Measurements from ENCODE around the gene SLC7A5. TPM values are rescaled to one million over a fixed set of nuclear protein-coding genes. Genes with fewer than 3 reads are reported as not detected.

The SLC7A5 gene
- total RNA-seq, 1 donor from 2014 or later, result 249 TPM

DNA sequence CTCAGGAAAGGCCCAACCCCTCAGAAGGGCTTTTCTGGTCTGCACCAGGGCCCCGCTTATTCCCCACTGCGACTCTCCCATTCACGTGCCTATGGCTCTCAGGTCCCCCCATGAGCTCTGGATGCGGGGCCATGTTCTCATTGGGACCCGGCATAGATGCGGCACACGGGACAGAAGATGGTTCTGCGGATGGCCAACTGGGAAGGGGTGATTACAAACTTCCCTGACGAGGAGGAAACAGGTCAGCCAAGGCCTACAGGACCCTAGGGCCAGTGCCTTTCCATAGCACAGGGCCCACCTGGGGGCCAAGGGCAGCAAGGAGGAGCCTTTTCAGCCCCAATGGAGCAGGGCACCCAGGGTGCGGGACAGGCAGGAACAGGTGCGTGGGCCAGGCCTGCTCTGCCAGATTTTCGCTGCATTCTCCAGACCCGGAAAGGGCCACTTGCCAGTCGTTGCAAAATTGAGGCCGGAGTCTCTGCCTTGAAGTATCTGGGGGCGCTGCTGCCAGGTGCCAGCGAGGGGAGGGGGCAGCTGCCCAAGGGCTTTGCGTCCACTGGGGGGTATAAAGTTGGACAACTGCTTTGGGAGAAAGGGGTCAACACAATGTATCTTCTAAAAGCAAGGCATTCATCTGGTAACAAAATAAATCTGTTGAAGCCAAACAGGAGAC lies 20.5 kb downstream of the SLC7A5 start:
- Mint-ChIP-seq H3K36me3 (ENCODE audit: low read depth) (peaks cover 25% of the 10 kb centered on the region), H3K27ac (ENCODE audit: unreplicated experiment) (no peak overlapping the region), H3K27me3 (ENCODE audit: low read depth) (no peaks in the 10 kb centered on the region), H3K9me3 (ENCODE audit: low read depth) (no peaks in the 10 kb centered on the region), H3K4me3 (ENCODE audit: unreplicated experiment) (no peak overlapping the region), H3K4me1 (ENCODE audit: low read depth) (peaks cover 66% of the 10 kb centered on the region)
- DNase-seq (ENCODE audit: low spot score), result no peak
- TF ChIP-seq, protein P1, sequence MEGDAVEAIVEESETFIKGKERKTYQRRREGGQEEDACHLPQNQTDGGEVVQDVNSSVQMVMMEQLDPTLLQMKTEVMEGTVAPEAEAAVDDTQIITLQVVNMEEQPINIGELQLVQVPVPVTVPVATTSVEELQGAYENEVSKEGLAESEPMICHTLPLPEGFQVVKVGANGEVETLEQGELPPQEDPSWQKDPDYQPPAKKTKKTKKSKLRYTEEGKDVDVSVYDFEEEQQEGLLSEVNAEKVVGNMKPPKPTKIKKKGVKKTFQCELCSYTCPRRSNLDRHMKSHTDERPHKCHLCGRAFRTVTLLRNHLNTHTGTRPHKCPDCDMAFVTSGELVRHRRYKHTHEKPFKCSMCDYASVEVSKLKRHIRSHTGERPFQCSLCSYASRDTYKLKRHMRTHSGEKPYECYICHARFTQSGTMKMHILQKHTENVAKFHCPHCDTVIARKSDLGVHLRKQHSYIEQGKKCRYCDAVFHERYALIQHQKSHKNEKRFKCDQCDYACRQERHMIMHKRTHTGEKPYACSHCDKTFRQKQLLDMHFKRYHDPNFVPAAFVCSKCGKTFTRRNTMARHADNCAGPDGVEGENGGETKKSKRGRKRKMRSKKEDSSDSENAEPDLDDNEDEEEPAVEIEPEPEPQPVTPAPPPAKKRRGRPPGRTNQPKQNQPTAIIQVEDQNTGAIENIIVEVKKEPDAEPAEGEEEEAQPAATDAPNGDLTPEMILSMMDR (IDR thresholded peaks at IDR 0.05), result no peak

DNA sequence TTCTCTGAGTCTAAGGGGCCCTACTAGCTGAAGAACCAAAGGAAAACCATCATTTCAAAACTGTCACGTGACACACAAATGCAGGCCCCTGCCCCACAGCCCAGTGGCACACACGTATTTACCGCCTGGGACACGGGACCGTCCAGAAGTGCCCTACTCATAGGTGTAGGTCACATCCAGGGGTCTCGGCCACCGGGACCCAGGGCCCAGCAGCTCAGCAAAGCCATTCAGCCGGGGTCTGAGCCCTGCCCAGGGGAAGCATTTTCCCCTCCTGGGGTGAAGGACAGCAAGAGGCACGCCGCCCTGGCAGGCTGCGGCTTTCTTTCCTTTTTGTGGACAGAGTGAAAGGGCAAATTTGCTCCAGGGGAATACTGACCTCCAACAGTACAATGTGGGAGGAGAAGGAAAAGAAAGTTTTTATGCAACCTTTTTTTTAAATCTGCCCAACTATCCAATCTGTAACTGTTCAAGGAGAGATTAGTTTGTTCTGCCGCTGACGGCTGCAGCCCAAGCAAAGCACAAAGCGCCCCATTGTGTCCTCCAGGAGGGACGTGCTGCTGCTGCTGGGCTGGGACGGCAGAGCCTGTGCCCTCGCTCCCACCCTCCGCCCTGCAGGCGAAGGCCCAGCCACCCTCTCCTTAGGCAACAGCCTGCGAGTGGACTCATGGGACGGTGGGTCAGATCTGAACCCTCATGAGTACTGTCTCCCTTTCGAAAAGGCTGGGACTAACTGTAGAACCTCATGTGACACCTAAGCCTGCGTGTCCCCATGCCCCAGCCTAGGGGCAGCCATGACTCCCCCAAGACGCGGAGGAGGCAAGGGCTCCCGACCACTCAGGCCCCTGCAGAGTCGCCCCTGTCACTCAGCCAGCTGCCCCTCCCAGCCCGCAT lies 21.3 kb downstream of the SLC7A5 start:
- DNase-seq (ENCODE audit: low spot score), result no peak
- no peaks in the 10 kb centered on the region for H3K27me3 Mint-ChIP-seq (ENCODE audit: low read depth)
- no peaks in the 10 kb centered on the region for H3K9me3 Mint-ChIP-seq (ENCODE audit: low read depth)
- no peak overlapping the region for H3K27ac Mint-ChIP-seq (ENCODE audit: unreplicated experiment)
- TF ChIP-seq, protein P1 (IDR thresholded peaks at IDR 0.05), result no peak
- H3K36me3 Mint-ChIP-seq (ENCODE audit: low read depth), result peaks cover 25% of the 10 kb centered on the region
- H3K4me1 Mint-ChIP-seq (ENCODE audit: low read depth), result peaks cover 65% of the 10 kb centered on the region
- H3K4me3 Mint-ChIP-seq (ENCODE audit: unreplicated experiment), result no peak overlapping the region

DNA sequence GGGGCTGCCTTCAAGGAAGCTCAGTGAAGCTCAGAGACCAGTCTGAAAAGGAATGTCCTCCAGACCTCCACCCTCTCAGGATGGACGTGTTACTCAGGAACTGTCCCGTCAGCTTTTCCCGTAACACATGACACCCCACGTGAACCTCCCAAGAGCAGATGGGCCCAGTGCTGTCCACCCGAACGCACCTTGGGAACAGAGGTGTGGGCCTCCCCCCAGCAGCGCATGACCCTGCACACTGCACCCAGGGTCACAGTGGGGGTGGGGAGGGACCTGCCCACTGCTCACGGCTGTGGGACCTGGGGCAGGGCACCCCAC lies 21.9 kb downstream of the SLC7A5 start:
- TF ChIP-seq, protein P1 (IDR thresholded peaks at IDR 0.05), result no peak
- Mint-ChIP-seq H3K27ac (ENCODE audit: unreplicated experiment) (peak overlapping the region; percentile 8), H3K4me1 (ENCODE audit: low read depth) (peaks cover 65% of the 10 kb centered on the region), H3K36me3 (ENCODE audit: low read depth) (peaks cover 25% of the 10 kb centered on the region), H3K4me3 (ENCODE audit: unreplicated experiment) (no peak overlapping the region), H3K9me3 (ENCODE audit: low read depth) (no peaks in the 10 kb centered on the region), H3K27me3 (ENCODE audit: low read depth) (no peaks in the 10 kb centered on the region)
- no peak for DNase-seq (ENCODE audit: low spot score)

DNA sequence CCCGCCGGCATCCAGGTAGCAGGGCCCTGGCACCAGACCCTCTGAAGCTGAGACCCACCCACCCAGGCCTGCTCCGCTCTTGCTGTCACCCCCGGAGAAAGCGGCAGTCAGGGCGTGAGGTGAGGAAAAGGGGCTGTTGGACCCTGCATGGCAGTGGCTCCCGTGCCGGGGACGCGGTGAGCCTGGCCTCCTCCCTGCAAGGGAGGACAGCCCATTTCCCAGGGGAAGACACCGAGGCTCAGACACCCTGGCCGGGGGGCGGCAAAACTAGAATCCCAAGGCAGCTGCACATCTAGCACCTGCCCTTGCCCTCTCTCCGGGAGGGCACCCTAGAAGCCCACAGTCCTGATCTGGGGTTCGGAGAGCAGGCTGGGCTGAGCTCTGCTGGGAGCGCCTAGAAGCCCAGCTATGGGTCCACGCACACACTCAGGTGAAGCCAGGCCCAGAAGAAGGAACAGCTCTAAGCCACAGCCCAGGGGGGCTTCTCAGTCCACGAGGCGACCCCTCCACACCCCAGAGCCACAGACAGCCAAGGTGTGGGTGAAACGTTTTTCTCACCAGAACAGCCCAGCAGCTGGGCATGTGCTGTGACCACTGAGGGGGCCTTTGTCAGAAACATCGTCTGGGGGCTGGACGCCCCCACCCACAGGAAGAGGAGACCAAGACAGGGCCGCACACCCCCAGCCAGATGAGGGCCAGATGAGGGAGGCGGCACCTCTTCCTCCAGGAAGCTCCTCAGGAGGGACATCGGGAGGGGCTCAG lies 22.4 kb downstream of the SLC7A5 start:
- no peaks in the 10 kb centered on the region for H3K27me3 Mint-ChIP-seq (ENCODE audit: low read depth)
- no peak overlapping the region for H3K27ac Mint-ChIP-seq (ENCODE audit: unreplicated experiment)
- no peak overlapping the region for H3K4me3 Mint-ChIP-seq (ENCODE audit: unreplicated experiment)
- no peaks in the 10 kb centered on the region for H3K9me3 Mint-ChIP-seq (ENCODE audit: low read depth)
- peaks cover 25% of the 10 kb centered on the region for H3K36me3 Mint-ChIP-seq (ENCODE audit: low read depth)
- DNase-seq (ENCODE audit: low spot score), result no peak
- TF ChIP-seq, protein P1 (IDR thresholded peaks at IDR 0.05), result no peak
- H3K4me1 Mint-ChIP-seq (ENCODE audit: low read depth), result peaks cover 60% of the 10 kb centered on the region
